CMK (cell line): Measurements from ENCODE around the gene ISM1.
A peak's percentile ranks its signal among the peaks of the same experiment; 100 is the strongest.

Experiments
- DNase-seq: peaks from one replicate; pipeline ENCODE4 v3.0.0-alpha.2; 2010; ENCODE audit warnings: low read depth

The ISM1 gene

DNA sequence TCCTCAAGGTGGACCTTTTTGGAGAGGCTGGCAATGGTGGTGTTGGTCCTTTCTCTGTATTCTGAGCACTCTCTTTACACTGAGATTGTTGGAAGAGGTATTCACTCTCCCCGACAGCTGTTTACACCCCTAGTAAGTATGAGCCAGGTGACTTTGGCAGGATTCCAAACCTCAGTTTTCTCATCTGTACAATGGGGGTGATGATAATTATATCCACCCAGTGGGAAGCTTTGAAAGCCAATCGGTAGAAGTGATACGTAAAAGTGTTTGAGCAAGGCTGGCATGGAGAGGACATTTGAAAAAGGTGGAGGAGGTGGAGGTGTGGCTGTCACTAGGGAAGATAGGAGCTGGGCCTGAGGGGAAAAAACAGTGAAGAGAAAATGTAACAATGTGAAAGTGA lies 35.5 kb downstream of the ISM1 start:
- no peak for DNase-seq

GRCh38 chr20:13259921-13260320 lies 38.8 kb downstream of the ISM1 start:
- no peak for DNase-seq

GRCh38 chr20:13260650-13261279 lies 39.7 kb downstream of the ISM1 start:
- no peak for DNase-seq

GRCh38 chr20:13261460-13262301 lies 40.6 kb downstream of the ISM1 start:
- peak; percentile 41 for DNase-seq

- no peak for DNase-seq
Observed at GRCh38 chr20:13262302-13262650, 41.2 kb downstream of the ISM1 start.

GRCh38 chr20:13262671-13263360 lies 41.7 kb downstream of the ISM1 start:
- DNase-seq = no peak

DNA sequence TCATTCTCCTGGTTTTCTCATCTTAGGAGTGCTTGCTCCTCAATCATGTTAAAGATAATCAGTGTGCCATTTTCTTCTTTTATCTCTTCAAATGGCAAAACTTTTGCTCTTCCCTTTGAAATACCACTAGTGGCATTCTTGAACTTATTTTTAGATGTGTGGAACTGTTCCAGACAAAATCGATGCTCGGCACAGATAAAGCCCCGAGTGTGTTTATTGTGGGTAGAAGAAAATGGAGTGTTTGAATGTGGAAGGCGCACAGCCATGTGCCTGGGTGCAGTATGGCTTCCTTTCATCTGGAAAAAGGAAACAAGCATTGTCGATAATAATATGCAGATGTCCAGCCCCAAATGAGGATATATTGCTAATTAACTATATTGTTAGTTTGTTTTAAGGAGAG lies 42.4 kb downstream of the ISM1 start:
- DNase-seq = no peak

DNA sequence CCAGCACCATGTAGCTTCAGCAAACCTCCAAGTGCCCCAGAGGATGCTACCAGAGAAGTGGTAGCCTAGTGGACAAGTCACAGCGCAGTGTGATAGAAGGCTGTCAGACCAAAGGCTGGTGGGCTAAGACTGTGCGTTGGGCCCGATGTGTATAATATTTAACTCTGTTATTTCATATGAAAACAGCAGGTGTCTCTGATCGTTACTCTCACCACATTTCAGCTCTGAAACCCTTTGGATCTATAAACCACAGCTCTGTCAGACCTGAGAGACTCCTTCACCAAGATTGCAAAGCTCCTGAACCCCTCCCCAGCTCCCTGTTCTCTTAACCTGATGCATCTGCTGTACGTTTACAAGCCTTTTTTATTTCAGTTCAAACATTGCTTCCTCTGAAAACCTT lies 43.8 kb downstream of the ISM1 start:
- DNase-seq = no peak

GRCh38 chr20:13265941-13266340 lies 44.9 kb downstream of the ISM1 start:
- no peak for DNase-seq

- DNase-seq = no peak
Observed at GRCh38 chr20:13267231-13267630, 46.2 kb downstream of the ISM1 start.

DNA sequence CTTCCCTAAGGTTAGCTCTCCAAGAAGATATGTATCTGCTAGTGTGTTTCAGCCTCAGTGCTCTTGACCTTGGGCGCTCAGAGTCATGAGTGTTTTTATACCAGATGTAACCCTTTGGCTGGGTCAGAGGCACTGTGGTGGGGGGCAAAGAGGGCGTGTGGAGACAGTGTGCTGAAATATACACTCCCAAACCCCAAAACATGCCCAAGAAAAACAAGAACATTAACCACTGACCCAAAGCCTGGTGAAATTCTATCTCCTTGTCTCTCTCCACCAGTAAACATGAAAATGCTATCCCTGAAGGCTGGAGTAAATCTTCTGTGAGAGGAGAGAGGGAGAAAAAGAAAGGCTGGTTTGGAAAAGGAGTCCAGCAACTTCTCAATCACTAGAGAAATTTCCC lies 47.9 kb downstream of the ISM1 start:
- DNase-seq = no peak

DNA sequence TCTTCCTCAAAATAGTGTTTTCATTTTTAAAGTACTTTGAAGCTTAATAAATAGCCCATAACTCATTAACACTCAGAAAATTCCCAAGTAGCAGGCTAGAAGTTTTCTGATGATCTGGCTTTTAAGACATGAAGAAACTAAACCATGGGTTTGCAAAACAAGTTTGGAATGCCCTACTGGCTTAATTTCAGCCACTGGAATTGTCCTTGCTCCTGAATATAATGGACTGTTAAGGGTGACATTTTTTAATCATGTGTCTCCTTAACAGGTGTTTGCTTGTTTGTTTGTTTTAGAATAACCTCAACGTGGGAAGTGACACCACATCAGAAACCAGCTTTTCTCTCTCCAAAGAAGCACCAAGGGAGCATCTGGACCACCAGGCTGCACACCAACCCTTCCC lies 49.1 kb downstream of the ISM1 start:
- DNase-seq = no peak

DNA sequence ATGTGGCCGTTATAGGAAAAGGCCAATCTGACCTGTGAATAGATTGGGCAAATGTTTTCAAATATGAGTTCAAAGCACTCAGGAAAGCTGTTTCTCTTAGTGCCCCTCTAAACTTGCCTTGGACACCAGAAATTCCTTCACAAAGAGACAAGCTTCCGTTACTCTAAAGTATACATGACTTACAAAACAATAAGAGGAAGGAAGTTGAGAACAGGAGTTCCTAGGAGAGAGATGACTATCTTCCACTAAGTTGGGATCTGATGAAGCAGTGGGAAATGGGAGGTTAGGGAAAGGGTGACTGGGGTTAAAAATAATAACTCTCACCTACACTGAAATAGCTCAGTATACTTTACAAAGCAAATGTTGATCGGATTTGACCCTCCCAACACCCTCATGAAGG lies 50.0 kb downstream of the ISM1 start:
- no peak for DNase-seq

GRCh38 chr20:13271977-13272975 lies 51.2 kb downstream of the ISM1 start:
- no peak for DNase-seq

DNA sequence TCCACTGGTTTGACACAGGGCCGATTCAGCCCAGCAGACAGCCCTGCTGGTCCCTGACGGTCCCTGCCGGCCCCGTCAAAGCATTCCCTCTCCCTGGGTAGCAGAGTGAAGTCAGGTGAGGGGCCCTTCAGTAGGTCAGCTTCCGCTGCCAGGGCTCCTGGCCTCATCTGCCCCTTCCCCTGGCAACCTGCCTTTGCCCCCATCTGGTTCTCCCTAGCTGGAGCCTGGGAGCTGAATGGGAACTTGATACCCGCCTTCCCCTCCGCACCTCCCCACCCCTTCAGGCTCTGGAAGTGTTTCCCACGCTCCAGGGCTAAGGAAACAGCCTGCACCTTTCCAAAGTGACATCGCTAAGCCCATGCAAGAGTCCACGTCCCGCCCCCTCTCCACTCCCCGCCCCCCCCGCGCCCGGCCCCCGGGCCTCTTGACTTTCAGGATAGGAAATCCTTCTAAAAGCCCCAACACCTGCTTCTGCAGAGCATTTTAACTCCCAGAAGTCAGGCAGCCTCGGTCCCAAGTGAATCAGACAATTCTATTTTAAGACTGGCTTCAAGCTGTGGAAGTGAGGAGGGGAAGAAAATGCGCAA lies 53.3 kb downstream of the ISM1 start:
- no peak for DNase-seq

GRCh38 chr20:13276945-13277541 lies 56.0 kb downstream of the ISM1 start:
- DNase-seq = no peak

DNA sequence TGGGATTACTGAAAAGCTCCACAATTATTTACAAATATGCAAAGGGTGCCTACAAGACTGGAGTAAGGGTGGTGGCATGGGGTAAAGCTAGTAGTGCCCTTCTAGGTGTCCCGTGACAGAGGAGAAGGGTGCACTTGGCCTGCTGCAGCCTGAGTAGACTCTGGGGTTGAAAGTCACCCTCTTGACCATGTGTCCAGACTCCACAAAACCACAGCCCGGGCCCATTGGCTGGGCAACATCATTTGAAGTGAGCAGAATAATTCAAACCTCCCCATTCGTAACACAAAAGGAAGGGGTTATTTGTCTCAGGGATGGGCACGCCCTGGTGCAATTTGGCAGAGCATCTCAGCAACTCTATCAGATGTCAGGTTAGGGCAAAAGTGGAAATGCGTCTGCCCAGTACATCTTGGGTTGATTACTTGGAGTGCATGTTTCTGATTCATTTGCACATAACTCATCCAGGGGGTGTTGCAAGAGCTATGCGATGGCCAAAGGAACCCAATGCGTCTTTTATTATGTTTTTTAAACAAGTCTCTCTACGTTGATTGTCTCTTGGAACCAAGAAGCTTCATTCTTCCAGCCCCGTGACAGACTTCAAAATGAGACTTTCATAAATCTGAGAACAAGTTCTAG lies 56.7 kb downstream of the ISM1 start:
- DNase-seq = no peak

DNA sequence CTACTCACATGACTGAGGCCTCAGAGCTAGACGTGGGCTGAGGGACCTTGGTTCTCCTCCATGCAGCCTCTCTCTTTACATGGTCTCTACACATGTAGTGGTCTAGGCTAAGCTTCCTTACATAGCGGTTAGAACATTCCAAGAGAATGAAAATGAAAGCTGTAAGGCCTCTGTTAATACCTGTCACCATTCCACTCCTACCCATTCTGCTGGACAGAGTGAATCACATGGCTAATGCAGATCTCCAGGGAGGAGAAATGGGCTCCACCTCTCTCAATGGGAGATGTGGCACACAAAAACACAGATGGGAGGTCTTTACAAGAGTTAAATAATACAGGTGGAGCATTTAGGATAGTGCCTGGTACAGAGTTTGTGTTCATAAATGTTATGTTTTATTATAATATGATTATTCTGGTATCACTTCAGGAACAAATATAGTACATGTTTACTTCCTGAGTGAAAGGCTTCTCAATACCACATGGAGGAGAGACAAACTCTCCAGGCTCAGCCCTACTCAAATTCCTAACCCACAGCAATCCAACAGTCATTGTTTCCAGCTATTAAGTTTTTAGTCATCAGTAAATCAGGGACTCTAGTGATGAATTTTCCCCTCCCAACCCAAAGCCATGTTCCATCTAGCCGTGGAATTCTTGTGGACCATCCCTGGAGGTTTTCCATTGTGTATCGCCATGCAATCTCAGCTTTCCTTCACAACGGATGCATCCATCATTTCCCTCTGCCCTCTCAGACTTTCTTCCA lies 57.9 kb downstream of the ISM1 start:
- no peak for DNase-seq

DNA sequence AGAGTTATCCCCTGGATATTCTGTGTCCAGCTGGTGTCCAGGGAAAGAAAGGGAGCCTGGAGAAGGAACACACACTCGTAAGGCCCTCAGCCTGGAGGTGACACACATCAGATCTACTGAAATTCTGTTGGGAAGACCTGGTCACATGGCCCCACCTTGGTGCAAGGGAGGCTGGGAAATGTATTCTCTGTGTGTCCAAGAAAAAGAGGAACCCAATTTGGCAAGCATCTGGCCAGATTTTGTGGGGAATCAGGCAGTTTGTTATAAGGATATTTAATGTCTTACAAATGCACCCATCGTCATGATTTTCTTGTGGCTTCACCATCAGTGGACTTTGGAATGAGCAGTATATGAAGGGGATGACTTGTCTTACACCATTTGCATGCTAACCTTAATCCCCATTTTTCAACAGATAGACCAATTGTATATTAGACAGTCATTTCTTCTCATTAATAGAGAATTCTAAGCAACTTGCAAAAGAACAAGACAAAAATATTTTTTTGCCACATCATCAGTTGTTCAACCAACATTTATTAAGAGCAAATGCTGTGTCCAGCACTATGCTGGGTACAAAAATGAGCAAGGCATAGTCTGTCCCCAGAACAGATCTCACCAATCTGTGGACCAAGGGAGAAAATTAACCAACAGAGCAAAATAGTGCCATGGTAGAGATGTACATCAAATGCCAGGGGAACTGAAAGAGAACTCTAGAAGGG lies 59.7 kb downstream of the ISM1 start:
- DNase-seq = no peak
